ENCODE data around the gene KRT81.

KRT81 gene

DNA sequence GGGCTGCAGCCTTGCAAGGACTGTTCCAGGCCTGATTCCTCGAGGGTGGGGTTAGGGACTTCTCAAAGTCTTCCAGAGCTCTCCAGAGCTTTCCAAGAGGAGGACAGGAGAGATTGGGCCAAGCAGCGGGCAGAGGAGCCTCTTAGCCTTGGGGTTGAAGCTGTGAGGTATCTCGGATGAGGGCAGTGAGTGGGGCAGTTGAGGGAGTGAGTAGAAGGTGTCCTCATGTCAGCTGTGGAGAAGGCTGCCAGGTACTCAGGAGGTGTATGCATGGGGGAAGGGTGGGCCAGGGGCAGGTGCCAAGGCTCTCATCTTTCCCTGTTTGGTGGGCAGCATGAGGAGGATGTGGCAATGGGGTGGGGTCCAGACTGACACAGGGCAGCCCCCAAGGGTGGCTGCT lies 22.1 kb upstream of the KRT81 start:
- no peak overlapping the region for H3K4me3 ChIP-seq (ENCODE audit: low read depth, low read length)
- TF ChIP-seq, protein P1, sequence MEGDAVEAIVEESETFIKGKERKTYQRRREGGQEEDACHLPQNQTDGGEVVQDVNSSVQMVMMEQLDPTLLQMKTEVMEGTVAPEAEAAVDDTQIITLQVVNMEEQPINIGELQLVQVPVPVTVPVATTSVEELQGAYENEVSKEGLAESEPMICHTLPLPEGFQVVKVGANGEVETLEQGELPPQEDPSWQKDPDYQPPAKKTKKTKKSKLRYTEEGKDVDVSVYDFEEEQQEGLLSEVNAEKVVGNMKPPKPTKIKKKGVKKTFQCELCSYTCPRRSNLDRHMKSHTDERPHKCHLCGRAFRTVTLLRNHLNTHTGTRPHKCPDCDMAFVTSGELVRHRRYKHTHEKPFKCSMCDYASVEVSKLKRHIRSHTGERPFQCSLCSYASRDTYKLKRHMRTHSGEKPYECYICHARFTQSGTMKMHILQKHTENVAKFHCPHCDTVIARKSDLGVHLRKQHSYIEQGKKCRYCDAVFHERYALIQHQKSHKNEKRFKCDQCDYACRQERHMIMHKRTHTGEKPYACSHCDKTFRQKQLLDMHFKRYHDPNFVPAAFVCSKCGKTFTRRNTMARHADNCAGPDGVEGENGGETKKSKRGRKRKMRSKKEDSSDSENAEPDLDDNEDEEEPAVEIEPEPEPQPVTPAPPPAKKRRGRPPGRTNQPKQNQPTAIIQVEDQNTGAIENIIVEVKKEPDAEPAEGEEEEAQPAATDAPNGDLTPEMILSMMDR (IDR thresholded peaks at IDR 0.05; ENCODE audit: borderline replicate concordance, insufficient read depth, low read depth, low read length), result no peak

DNA sequence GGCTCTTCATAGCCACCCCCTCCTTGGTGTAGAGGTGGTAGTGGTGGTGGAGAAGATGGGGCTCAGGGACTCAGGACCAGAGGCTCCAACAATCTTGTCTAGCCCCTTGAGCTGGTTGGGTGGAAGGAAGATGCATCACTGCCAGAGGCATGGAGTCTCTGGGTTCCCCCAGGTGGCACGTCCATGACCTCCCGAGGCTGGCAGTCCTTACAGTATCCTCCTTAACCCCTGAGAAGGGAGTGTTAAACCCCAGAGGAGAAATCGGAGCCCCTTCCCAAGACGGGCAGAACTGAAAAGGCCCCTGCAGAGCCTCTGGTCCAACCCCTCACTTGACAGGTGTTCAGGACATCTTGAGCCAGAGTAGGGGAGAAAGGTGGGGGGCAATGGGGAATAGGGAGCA lies 20.8 kb upstream of the KRT81 start:
- H3K4me3 ChIP-seq (ENCODE audit: low read depth, low read length), result no peak overlapping the region
- TF ChIP-seq, protein P1 (IDR thresholded peaks at IDR 0.05; ENCODE audit: borderline replicate concordance, insufficient read depth, low read depth, low read length), result no peak

DNA sequence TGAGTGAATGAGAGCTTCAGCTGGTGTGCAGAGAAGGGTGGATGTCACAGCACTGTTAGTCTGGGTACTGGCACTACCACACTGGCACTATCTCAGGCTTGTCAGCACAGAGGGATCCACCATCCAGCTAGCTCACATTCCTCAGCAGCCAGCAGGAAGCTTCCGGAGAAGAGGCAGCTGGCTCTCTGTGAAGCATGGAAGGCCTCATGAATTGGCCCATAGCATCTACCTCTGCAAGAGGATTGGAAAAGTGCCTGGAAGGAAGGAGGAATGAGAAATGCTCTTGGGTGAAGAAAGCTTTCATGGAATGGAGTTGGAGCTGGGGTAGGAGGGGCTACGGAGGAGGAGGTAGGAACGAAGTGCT lies 19.9 kb upstream of the KRT81 start:
- TF ChIP-seq, protein P1 (IDR thresholded peaks at IDR 0.05; ENCODE audit: borderline replicate concordance, insufficient read depth, low read depth, low read length), result no peak
- H3K4me3 ChIP-seq (ENCODE audit: low read depth, low read length), result no peak overlapping the region

DNA sequence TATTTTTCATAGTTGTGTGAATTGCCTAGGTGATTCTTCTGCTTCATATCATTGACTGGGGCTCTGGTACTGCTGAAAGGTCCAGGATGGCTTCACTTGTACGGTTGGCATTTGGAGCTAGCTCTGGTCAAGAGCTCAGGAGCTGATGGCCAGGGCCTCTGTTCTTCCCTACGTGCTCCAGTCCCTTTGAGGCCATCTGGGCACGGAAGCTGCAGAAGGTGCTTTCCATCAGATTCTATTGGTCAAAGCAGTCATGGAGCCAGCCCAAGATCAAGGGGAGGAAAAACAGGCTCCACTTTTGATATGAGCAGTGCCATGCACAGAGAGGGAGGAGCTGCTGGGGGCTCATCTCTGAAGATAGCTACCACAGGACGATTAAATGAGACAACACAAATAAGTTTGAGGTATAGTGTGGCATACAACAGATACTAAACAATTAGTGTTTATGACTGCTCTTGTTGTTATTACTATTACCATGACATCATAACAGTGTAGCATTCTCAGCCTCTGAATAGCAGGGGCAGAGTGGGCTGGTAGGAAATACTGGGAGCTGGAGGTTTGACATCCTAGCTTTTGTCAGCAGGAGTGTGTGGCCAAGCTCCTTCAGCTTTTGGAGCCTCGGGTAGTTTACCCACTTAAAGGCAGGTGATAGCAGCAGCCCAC lies 19.4 kb upstream of the KRT81 start:
- TF ChIP-seq, protein P1 (IDR thresholded peaks at IDR 0.05; ENCODE audit: borderline replicate concordance, insufficient read depth, low read depth, low read length), result no peak
- H3K4me3 ChIP-seq (ENCODE audit: low read depth, low read length), result no peak overlapping the region

DNA sequence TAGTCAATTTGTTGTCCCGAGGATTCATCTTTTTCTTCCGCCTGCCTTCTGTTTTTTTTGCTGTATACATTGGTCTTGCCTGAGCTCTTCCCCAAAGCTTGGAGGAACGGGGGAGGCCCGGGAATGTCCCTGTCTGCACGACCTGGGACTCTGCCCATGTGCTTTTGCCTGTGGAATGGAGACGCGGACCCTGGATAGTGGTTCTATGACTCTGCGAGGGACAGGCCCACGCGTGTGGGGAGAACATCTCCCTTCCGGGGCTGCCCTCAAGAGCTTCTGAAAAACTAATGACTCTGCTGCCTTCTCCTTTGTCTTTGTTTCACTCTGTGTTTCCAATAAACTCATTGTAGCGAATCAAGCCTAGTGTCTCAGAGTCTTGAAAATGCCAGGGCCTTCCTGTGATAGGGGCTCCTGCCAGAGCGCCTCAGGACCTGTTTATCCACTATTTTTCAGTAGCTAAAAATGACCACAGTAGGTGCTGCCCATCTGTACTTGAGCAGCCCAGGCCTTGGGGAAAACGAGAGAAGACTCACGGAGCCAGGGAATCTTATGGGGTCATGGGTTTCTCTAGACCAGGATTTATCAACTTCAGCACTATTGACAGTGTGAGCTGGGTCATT lies 17.6 kb upstream of the KRT81 start:
- TF ChIP-seq, protein P1 (IDR thresholded peaks at IDR 0.05; ENCODE audit: borderline replicate concordance, insufficient read depth, low read depth, low read length), result no peak
- no peak overlapping the region for H3K4me3 ChIP-seq (ENCODE audit: low read depth, low read length)

DNA sequence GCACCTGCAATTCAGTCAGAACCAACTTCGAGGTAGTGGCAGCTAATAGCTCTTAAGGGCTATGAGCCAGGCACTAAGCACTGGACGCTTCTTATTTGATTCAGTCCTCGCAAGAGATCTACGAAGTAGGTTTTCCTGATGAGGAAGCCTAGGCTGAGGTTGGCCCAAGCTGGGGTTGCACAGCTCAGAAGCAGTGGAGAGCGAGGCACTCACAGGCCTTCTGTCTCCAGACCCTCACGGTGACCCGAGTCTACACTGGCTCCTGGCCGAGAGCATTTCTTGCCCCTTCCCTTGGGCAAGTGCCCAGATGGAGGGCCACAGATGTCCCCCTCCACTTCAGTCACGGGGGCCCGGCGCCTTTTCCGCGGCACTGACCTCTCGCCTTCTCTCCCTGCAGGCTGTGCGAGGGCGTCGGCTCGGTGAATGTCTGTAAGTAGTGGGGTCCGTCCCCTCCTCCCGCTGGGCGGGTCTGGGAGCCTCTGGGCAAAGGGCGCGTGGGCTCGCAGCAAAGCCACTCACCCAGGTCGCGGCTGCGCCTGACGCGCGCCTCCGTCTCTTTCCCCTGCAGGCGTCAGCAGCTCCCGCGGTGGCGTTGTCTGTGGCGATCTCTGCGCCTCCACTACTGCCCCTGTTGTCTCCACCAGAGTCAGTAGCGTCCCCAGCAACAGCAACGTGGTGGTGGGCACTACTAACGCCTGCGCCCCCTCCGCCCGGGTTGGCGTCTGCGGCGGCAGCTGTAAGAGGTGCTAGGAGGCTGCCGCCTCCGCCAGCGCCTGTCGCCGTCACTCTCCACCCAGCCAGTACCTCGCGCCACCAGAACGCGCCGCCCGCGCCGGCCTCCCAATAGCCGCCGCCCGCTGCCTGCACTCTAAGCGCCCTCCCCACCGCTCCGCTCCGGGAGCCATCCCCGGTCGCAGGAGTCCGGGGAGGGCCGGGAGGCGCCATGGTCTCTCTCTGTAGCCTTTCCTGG lies 16.8 kb upstream of the KRT81 start:
- H3K4me3 ChIP-seq (ENCODE audit: low read depth, low read length), result peak overlapping the region; percentile 19

More for the DNA sequence above, 16.8 kb upstream of the KRT81 start:
- TF ChIP-seq, protein P1 (IDR thresholded peaks at IDR 0.05; ENCODE audit: borderline replicate concordance, insufficient read depth, low read depth, low read length), result peak; percentile 6; the same call in 1 of the 2 replicates
